Right lung (tissue), 5 donors: ENCODE data around the gene LEUTX. TPM values are rescaled to one million over a fixed set of nuclear protein-coding genes. Genes with fewer than 3 reads are reported as not detected.
"Not testable (repeated sequence)": the region's sequence is repeated elsewhere in the genome, so short reads cannot be mapped to it uniquely, and the experiment has no call there.

Source experiments
- DNase-seq, 2 donors: peaks; one replicate each; pipeline ENCODE4 v3.0.0-alpha.2; 2013
- polyA plus RNA-seq, 5 donors: library from polyadenylated mRNA; unstranded; fragments of 120-200 nt; gene quantifications; one replicate each; pipeline versions ENCODE4 v1.2.1 to v1.2.3, GENCODE V29; 2013; ENCODE audit warnings: inconsistent platforms in 1 of 5, low replicate concordance in 1 of 5; ENCODE audit not compliant: insufficient read length in 5 of 5, insufficient read depth in 1 of 5

LEUTX gene
- polyA plus RNA-seq, 5 donors = not detected

DNA sequence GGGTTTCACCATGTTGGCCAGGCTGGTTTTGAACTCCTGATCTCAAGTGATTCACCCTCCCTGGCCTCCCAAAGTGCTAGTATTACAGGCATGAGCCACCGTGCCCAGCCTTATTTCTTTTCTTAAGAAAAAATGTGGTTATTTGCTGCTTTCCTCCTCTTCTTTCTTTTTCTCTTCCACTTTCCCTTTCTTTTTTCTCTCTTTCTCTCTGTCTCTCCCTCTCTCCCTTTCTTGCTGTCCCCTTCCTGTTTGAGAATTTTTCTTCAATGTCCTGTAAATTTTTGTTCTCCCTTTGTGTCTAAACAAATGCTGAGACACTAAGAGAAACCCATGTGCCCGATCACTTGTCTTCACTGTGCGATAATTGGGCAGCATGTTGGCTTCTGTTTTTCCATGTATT is 2.2 kb downstream of the LEUTX start:
- DNase-seq = no peak

- DNase-seq = no peak
These were observed 9.6 kb downstream of the LEUTX start for GRCh38 chr19:39788244-39788643.

GRCh38 chr19:39792999-39793546 is 14.4 kb downstream of the LEUTX start:
- peak; percentile 57 to 64 for DNase-seq

DNA sequence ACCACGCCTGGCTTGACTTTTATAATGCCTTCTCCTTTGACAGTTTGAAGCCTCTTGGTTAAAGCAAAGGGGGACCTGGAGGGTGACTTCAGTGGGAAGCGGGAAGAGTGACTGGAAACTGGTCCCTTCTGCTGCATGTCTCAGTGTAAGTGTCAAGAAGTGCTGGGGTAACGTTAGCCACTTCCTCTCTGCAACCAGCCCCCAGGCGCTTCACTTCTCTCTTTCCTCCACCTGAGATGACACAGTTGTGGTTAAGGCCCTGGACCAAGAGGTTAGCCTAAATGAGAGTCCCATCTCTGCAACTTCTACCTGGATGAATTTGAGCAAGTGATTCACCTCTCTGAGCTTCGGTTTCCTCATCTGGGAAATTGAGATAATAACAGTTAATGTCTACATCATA is 16.3 kb downstream of the LEUTX start:
- no peak for DNase-seq

- DNase-seq = no peak
These were observed 17.4 kb downstream of the LEUTX start for GRCh38 chr19:39796000-39796498.

DNA sequence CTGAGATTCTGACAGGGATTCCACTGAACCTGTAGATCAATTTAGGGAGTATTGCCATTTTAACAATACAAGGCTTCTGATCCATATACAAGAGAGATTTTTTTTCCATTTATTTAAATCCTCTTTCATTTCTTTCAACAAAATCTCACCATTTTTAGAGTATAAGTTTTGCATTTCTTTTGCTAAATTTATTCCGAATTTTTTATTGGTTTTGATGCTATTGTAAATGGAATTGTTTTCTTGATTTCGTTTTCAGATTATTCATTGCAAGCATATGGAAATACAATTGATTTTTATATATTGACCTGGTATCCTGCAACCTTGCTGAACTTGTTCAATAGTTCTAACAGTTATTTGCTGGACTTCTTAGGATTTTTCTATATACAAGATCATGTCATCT is 18.4 kb downstream of the LEUTX start:
- no peak for DNase-seq

DNA sequence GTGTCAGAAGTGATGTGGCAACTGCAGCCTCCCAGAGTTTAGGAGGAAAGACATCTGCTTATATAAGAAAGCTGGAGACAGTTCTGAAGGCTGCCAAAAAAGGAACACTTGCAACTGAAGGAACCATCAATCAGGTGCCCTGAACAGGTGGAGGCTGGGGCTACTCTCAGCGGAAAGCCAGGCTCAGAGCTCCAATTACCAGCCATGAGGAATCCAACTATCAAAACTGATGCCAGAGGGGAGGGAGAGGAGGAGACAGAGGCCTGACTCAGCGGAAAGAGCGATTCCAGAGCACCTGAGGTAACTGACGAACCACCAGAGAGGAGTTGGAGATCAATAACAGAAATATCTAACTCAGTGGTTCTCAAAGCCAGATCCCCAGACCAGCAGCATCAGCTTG is 24.3 kb downstream of the LEUTX start:
- DNase-seq = no peak

DNA sequence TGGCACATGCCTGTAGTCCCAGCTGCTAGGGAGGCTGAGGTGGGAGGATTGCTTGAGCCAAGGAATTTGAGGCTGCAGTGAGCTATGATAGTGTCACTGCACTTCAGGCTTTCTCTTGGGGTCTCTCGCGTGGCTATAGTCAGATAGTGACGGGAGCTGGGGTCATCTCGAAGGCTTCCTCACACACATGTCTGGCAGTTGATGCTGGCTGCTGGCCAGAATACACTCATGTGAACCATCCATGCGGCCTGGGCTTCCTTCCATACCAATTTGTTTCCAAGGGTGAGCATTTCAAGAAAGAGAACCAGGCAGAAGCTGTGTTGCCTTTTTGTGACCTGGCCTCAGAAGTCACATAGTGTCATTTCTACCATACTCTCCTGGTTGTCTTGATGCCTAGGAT is 26.4 kb downstream of the LEUTX start:
- no peak for DNase-seq

- no peak for DNase-seq
These were observed 29.3 kb downstream of the LEUTX start for GRCh38 chr19:39807846-39808364.

- DNase-seq = not testable (repeated sequence)
These were observed 30.0 kb downstream of the LEUTX start for GRCh38 chr19:39808688-39809087.

DNA sequence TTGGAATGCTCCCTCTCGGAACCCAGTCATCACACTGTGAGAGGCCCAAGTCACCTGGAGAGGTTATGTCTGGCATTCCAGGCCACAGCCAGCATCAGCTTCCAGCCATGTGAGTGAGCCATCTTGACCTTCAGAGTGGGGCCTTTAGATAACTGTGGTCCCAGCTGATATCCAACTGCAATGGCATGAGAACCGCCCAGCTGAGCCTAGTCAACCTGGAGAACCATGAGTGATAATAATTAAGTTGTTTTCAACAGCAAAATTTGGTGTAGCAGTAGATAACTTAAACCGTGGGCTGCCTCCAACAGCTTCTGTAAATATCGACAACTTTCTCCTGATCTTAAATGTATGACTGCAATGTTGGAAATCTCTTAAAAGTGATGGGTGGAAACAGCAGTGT is 30.7 kb downstream of the LEUTX start:
- no peak for DNase-seq

GRCh38 chr19:39810424-39810823 is 31.8 kb downstream of the LEUTX start:
- no peak for DNase-seq

GRCh38 chr19:39811064-39811463 is 32.4 kb downstream of the LEUTX start:
- DNase-seq = no peak

- DNase-seq = no peak
These were observed 34.8 kb downstream of the LEUTX start for GRCh38 chr19:39813264-39813993.

DNA sequence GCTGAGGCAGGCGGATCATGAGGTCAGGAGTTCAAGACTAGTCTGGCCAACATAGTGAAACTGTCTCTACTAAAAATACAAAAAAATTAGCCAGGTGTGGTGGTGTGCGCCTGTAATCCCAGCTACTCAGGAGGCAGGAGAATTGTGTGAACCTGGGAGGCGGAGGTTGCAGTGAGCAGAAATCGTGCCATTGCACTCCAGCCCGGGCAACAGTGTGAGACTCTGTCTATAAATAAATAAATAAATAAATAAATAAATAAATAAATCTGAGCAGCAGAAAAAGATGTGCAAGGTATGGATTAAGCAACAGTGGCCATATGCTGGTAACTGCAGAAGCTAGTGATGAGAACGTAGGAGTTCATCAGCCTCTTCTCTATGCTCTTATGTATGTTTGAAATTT is 35.5 kb downstream of the LEUTX start:
- DNase-seq = not testable (repeated sequence)

DNA sequence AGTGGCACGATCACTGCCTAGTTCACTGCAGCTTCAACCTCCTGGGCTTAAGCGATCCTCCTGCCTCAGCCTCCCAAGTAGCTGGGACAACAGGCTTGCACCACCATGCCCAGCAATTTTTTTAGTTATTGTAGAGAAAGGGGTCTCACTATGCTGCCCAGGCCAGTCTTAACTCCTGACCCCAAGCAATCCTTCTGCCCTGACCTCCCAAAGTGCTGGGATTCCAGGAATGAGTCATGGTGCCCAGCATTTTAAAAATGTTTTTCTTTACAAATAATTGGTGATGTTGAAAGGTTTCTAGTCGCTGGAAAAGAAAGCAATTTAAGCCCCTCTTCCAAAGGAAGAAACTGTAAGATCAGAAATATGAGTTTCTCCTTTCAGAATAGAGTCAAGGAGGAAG is 35.9 kb downstream of the LEUTX start:
- no peak for DNase-seq

- no peak for DNase-seq
These were observed 37.8 kb downstream of the LEUTX start for GRCh38 chr19:39816287-39817048.

- DNase-seq = no peak
These were observed 39.4 kb downstream of the LEUTX start for GRCh38 chr19:39817888-39818561.

- no peak for DNase-seq
These were observed 40.0 kb downstream of the LEUTX start for GRCh38 chr19:39818626-39819097.

DNA sequence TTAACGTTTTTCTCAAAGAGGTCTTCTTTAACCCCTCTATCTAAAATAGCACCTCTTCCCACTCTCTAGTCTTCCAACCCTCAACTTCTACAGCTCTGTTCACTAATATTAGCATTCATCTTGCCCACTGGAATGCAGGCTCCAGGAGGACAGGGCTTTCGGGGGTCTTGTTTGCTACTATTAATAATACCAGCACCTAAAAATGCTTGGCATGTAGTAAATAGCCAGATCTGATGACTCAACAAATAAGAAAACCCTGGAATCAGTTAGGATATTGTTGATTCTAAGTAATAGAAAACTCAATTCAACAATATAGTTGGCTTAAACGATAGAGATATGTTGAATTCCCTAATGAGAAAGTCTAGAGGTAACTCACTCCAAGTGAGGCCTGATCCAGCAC is 41.1 kb downstream of the LEUTX start:
- no peak for DNase-seq

GRCh38 chr19:39820696-39821095 is 42.0 kb downstream of the LEUTX start:
- no peak for DNase-seq

- no peak for DNase-seq
These were observed 45.0 kb downstream of the LEUTX start for GRCh38 chr19:39823686-39824085.
